OCI-LY7 (cell line): Measurements from ENCODE around the gene RPS6KA2.

ENCODE experiments used
- CTCF ChIP-seq: fragments of 200-600 bp; sonication (generic); conservative IDR thresholded peaks from 2 replicates; pipeline ENCODE4 v1.5.1; 2014; ENCODE audit warnings: mild to moderate bottlenecking, antibody characterized with exemption, low read length, moderate library complexity, mixed read lengths
- EZH2phosphoT487 ChIP-seq: fragments of 200-600 bp; sonication (generic); IDR thresholded peaks from 2 replicates; pipeline ENCODE4 v1.6.1; 2018; ENCODE audit warnings: low read depth, borderline replicate concordance, mild to moderate bottlenecking, mixed run types, antibody characterized with exemption, low read length, moderate library complexity, mixed read lengths

GRCh38 chr6:166402582-166403277 lies 224.3 kb downstream of the RPS6KA2 start:
- TF ChIP-seq EZH2phosphoT487 (no peak), CTCF (no peak)
